Loucy (cell line): ENCODE measurements around the gene ZNF791.
"Not testable (repeated sequence)": the region's sequence is repeated elsewhere in the genome, so short reads cannot be mapped to it uniquely, and the experiment has no call there.

ENCODE experiments used
- H2AFZ ChIP-seq: fragments of 200-600 bp; sonication (generic); 2 replicates; pipeline ENCODE4 v1.6.0; 2016; ENCODE audit warnings: antibody characterized with exemption, mild to moderate bottlenecking, low read length, moderate library complexity
- H3F3A ChIP-seq: fragments of 200-600 bp; 2 replicates; pipeline ENCODE4 v1.6.0; 2016; ENCODE audit warnings: antibody characterized with exemption, low read depth, mild to moderate bottlenecking
- H3K27me3 ChIP-seq: fragments of 200-600 bp; sonication (generic); 2 replicates; pipeline ENCODE4 v1.6.1; 2014; ENCODE audit warnings: low read length, mild to moderate bottlenecking; ENCODE audit not compliant: insufficient read depth, poor library complexity, severe bottlenecking
- H3K36me3 ChIP-seq: fragments of 200-600 bp; sonication (generic); 2 replicates; pipeline ENCODE4 v1.6.1; 2016; ENCODE audit warnings: low read length; ENCODE audit not compliant: insufficient read depth
- H3K4me1 ChIP-seq: fragments of 200-600 bp; sonication (generic); 2 replicates; pipeline ENCODE4 v1.5.1; 2014; ENCODE audit warnings: low read length, mild to moderate bottlenecking; ENCODE audit not compliant: insufficient read depth, poor library complexity, severe bottlenecking
- H3K4me2 ChIP-seq: fragments of 200-600 bp; sonication (generic); 2 replicates; pipeline ENCODE4 v1.6.0; 2014; ENCODE audit warnings: antibody characterized with exemption, low read length, low read depth, mild to moderate bottlenecking; ENCODE audit not compliant: poor library complexity, severe bottlenecking
- H3K4me3 ChIP-seq: fragments of 200-600 bp; sonication (generic); 2 replicates; pipeline ENCODE4 v1.5.1; 2014; ENCODE audit warnings: low read length, mild to moderate bottlenecking, mixed read lengths; ENCODE audit not compliant: poor library complexity, severe bottlenecking
- H3K79me2 ChIP-seq: fragments of 200-600 bp; sonication (generic); 2 replicates; pipeline ENCODE4 v1.6.1; 2014; ENCODE audit warnings: low read length; ENCODE audit not compliant: insufficient read depth
- H3K9ac ChIP-seq: fragments of 200-600 bp; sonication (generic); 2 replicates; pipeline ENCODE4 v1.6.0; 2014; ENCODE audit warnings: mild to moderate bottlenecking, low read depth, low read length, moderate library complexity; ENCODE audit not compliant: poor library complexity, severe bottlenecking
- H3K9me2 ChIP-seq: fragments of 200-600 bp; sonication (generic); replicated peaks from 2 replicates; pipeline ENCODE4 v1.6.1; 2016; ENCODE audit warnings: low read depth, low read length, mixed read lengths
- H3K9me3 ChIP-seq: fragments of 200-600 bp; sonication (generic); 2 replicates; pipeline ENCODE4 v1.6.1; 2014; ENCODE audit warnings: mild to moderate bottlenecking, antibody characterized with exemption, low read length, low read depth; ENCODE audit not compliant: insufficient read depth
- H4K20me1 ChIP-seq: fragments of 200-600 bp; sonication (generic); 2 replicates; pipeline ENCODE4 v1.6.0; 2014; ENCODE audit warnings: antibody characterized with exemption, low read length, mild to moderate bottlenecking; ENCODE audit not compliant: insufficient read depth, poor library complexity, severe bottlenecking
- EZH2phosphoT487 ChIP-seq: fragments of 200-600 bp; IDR thresholded peaks from 2 replicates; pipeline ENCODE4 v1.6.1; 2018; ENCODE audit warnings: antibody characterized with exemption, mild to moderate bottlenecking, moderate library complexity, borderline replicate concordance
- TF ChIP-seq, protein P1 (sequence below): fragments of 200-600 bp; sonication (generic); conservative IDR thresholded peaks from 2 replicates; pipeline ENCODE4 v1.5.1; 2014; ENCODE audit warnings: mild to moderate bottlenecking, antibody characterized with exemption, low read length

ZNF791 gene

DNA sequence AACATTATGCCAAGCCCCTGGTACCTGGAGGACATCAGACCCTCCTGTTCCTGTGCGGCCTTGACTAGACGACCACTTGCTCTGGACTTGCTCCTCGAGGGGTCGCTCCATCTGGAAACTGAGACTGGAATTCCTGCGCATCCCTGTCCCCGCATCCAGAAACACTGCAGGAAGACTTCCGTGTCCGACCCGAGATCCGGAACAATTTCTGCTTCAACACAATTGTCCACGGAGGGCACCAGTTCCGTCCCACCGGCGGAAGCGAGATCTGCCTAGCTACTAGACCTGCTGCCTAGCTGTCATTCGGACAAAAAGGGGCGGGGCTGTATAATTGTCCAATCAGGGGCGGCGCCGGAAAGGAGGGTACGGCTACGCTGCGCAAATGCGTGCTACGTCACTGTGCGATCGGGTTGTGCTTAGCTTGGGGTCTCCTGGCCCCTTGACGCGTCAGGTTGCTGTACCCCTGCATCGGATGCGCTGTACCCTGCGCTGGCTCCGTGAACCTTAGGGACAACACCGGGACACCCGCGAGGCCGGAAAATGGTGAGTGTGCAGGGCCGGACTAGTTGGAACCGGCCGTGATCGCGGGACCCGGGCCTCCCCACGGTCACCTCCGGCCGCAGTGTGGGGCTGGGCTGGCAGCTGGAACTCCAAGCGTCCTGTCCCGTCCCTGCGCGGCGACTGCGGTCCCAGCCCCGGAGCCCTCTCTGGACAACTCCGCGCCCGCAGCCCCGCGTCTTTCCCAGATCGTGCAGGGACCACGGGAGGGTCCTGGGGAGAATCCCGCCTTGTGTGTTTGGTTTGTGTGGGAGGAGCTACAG, at the start of gene ZNF791, which contains the start of gene ZNF490:
Gene ZNF791 (plus strand): TSS at position 381 of the 821 bp plus-strand sequence. CDS start 160 bp downstream, at position 541.
Gene ZNF490 (minus strand): TSS at position 274 of the 821 bp plus-strand sequence. CDS start 133 bp downstream, at position 141.
- no peaks in the 10 kb centered on the region for H3K9me3 ChIP-seq
- H3K4me2 ChIP-seq, result peak within 1 kb of the TSS; percentile 99
- peaks cover 38% of the 10 kb centered on the region for H4K20me1 ChIP-seq
- peaks cover 39% of the 10 kb centered on the region for H3K4me1 ChIP-seq
- H3K9ac ChIP-seq, result peak within 1 kb of the TSS; percentile 77
- peak within 1 kb of the TSS; percentile 90 for H3K4me3 ChIP-seq
- peaks cover 65% of the 10 kb centered on the region for H3K79me2 ChIP-seq
- H3K9me2 ChIP-seq, result no peaks in the 10 kb centered on the region
- TF ChIP-seq, protein P1, sequence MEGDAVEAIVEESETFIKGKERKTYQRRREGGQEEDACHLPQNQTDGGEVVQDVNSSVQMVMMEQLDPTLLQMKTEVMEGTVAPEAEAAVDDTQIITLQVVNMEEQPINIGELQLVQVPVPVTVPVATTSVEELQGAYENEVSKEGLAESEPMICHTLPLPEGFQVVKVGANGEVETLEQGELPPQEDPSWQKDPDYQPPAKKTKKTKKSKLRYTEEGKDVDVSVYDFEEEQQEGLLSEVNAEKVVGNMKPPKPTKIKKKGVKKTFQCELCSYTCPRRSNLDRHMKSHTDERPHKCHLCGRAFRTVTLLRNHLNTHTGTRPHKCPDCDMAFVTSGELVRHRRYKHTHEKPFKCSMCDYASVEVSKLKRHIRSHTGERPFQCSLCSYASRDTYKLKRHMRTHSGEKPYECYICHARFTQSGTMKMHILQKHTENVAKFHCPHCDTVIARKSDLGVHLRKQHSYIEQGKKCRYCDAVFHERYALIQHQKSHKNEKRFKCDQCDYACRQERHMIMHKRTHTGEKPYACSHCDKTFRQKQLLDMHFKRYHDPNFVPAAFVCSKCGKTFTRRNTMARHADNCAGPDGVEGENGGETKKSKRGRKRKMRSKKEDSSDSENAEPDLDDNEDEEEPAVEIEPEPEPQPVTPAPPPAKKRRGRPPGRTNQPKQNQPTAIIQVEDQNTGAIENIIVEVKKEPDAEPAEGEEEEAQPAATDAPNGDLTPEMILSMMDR, result 0 out of 2 replicates have a peak, but pooled peaks have one; percentile 17
- TF ChIP-seq EZH2phosphoT487, result no peak
- no peaks in the 10 kb centered on the region for H3F3A ChIP-seq
- H2AFZ ChIP-seq, result peak within 1 kb of the TSS; percentile 93
- no peaks in the 10 kb centered on the region for H3K27me3 ChIP-seq
- H3K36me3 ChIP-seq, result no peaks in the 10 kb centered on the region

DNA sequence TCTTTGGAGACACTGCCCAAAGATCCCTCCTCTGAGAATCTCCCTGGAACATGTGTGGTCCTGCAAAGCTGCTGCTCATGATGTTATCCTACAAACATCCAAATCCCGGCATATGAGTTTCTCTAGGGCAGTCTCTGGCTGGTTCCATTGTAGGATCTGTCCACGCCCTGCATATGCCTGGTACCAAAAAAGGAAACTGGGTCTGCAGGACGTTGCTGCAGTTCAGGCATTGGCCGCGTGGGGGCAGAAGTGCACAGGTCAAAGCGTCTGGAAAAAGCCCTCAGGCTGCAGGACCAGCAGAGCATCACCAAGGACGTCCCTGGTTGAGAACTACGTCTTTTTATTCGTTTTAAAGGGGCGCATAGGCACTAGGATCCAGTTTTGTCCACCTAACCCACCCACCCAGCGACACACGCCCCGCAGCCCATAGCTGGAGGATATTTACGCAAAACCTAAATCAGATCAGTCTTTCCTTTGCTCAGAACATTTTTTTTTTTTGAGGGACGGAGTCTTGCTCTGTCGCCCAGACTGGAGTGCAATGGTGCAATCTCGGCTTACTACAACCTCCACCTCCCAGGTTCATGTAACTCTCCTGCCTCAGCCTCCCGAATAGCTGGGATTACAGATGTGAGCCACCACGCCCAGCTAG, 46.6 kb upstream of the ZNF791 start:
- no peaks in the 10 kb centered on the region for H3K4me1 ChIP-seq
- no peaks in the 10 kb centered on the region for H3F3A ChIP-seq
- no peaks in the 10 kb centered on the region for H3K9me3 ChIP-seq
- no peak overlapping the region for H3K9ac ChIP-seq
- H3K27me3 ChIP-seq, result no peaks in the 10 kb centered on the region
- no peak overlapping the region for H3K4me3 ChIP-seq
- peak overlapping the region; percentile 28 for H3K4me2 ChIP-seq
- no peaks in the 10 kb centered on the region for H4K20me1 ChIP-seq
- no peaks in the 10 kb centered on the region for H3K36me3 ChIP-seq
- H3K79me2 ChIP-seq, result no peaks in the 10 kb centered on the region
- no peaks in the 10 kb centered on the region for H3K9me2 ChIP-seq
- no peak for TF ChIP-seq EZH2phosphoT487
- TF ChIP-seq, protein P1, result peak; percentile 99
- peak overlapping the region; percentile 64 for H2AFZ ChIP-seq

DNA sequence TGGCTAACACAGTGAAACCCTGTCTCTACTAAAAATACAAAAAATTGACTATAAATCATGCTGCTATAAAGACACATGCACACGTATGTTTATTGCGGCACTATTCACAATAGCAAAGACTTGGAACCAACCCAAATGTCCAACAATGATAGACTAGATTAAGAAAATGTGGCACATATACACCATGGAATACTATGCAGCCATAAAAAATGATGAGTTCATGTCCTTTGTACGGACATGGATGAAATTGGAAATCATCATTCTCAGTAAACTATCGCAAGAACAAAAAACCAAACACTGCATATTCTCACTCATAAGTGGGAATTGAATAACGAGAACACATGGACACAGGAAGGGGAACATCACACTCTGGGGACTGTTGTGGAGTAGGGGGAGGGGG, 44.3 kb upstream of the ZNF791 start:
- H3K9me2 ChIP-seq, H3K4me1 ChIP-seq, H3K79me2 ChIP-seq, H3K4me2 ChIP-seq, H3K36me3 ChIP-seq, H3K9me3 ChIP-seq, H3F3A ChIP-seq, H3K9ac ChIP-seq, H3K4me3 ChIP-seq, H4K20me1 ChIP-seq, H2AFZ ChIP-seq, H3K27me3 ChIP-seq: not testable (repeated sequence)
